Lower leg skin (tissue), 3 donors: ENCODE results near the gene INTS7.
"Not testable (repeated sequence)": the region's sequence is repeated elsewhere in the genome, so short reads cannot be mapped to it uniquely, and the experiment has no call there.

ENCODE experiments used
- CTCF ChIP-seq, 3 donors: fragments of 450-650 bp; IDR thresholded peaks; one replicate each; pipeline ENCODE4 v1.5.1; 2016; ENCODE audit warnings: antibody characterized with exemption in 3 of 3, mild to moderate bottlenecking in 3 of 3, moderate library complexity in 2 of 3
- POLR2A ChIP-seq, 2 donors: fragments of 450-650 bp; IDR thresholded peaks; one replicate each; pipeline ENCODE4 v1.6.1; 2016 to 2017; ENCODE audit warnings: antibody characterized with exemption in 2 of 2, mild to moderate bottlenecking in 1 of 2, moderate library complexity in 1 of 2

GRCh38 chr1:211953543-211953942, 81.8 kb downstream of the INTS7 start:
- not testable (repeated sequence) for TF ChIP-seq CTCF, POLR2A (IDR thresholded peaks at IDR 0.05)
